CD4-positive, alpha-beta T cell treated with Interleukin-4 for 1 hour (primary cell): Measurements from ENCODE around the gene ADCY10.
A peak's percentile ranks its signal among the peaks of the same experiment; 100 is the strongest.
"Not testable (repeated sequence)": the region's sequence is repeated elsewhere in the genome, so short reads cannot be mapped to it uniquely, and the experiment has no call there.

Experiments
- DNase-seq, 2 donors: peaks; one replicate each; pipeline ENCODE4 v3.0.0-alpha.2; 2020 to 2022

Gene ADCY10

GRCh38 chr1:167913895-167914496 is at the start of gene ADCY10:
ADCY10 (minus strand) TSS chr1:167914134; CDS start chr1:167905140, 8,994 bp downstream.
- no peak for DNase-seq

DNA sequence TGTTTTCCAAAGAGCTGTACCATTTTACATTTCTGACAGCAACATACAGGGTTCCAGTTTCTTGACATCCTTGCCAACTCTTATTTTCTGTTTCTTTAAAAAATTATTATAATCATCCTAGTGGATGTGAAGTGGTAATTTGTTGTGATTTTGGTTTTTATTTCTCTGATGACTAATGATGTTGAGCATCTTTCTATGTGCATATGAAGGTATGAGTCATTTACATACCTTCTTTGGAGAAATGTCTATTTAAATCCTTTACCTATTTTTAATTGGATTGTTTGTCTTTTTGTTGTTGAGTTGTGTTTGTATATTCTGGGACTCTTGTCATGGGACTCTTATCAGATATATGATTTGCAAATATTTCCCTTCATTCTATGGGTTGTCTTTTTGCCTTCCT is 43.8 kb upstream of the ADCY10 start:
- no peak for DNase-seq

DNA sequence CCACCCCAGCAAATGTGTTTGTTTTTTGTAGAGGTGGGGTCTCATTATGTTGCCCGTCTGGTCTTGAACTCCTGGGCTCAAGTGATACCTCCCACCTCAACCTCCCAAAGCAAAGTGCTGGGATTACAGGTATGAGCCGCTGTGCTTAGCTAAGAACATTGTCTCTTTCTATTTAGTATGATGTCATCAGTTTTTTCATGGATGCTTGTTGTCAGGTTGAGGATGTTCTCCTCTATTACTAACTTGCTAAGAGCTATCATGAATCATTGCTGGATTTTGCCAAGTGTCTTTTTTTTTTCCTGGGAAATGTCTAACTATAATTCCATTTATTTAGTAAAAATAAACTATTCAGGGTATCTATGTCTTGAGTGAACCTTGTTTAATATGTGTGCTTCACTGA is 42.0 kb upstream of the ADCY10 start:
- DNase-seq = no peak

DNA sequence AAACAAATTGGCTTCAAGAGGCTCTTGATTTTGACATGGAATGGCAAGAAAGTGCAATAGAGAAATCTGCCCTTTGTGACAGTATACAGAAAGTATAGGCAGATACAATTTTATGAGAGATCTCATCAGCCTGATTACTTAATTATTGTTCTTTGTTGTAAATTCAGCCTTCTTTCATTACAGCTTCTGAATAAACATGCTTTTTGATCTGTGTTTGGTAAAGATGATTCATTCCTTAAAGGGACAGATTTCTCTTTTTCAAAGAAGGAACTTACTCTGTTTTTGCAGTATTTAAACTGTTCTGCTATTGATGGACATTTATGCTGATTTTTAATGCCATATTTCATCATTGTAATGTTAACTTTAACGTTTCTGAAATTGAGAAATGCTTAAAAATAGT is 36.6 kb upstream of the ADCY10 start:
- no peak for DNase-seq

DNA sequence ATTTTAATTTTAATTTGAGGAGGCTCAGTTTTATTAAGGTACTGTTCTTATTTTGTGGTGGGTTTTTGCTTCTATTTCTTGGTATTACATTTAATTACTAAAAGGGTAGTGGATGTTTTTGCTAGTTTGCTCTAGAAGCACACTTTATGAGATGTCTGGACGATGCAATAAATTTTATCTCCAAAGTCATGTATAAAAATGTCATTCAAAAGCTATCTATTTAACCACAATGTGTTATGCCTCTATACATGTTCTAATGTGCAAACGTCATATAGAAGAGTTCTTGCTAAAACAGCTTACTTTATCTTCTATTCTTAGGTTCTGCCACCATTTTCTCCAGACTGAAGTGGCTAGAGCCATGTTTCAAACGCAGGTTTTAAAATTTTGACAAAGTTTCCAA is 35.9 kb upstream of the ADCY10 start:
- DNase-seq = no peak

DNA sequence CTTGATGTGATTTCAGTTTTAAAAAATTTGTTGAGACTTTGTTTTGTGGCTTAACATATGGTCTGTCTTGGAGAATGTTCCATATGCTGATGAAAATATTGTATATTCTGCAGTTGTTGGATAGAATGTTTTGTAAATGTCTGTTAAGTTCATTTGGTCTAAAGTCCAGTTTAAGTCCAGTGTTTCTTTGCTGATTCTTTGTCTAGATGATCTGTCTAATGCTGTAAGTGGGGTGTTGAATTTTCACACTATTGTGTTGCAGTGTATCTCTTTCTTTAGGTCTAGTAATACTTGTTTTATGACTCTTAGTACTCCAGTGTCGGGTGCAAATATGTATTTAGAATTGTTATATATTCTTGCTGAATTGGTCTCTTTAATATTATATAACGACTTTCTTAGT is 33.8 kb upstream of the ADCY10 start:
- no peak for DNase-seq

- no peak for DNase-seq
Observed at GRCh38 chr1:167943541-167943940, 29.6 kb upstream of the ADCY10 start.

GRCh38 chr1:167940264-167940663 is 26.3 kb upstream of the ADCY10 start:
- no peak for DNase-seq

DNA sequence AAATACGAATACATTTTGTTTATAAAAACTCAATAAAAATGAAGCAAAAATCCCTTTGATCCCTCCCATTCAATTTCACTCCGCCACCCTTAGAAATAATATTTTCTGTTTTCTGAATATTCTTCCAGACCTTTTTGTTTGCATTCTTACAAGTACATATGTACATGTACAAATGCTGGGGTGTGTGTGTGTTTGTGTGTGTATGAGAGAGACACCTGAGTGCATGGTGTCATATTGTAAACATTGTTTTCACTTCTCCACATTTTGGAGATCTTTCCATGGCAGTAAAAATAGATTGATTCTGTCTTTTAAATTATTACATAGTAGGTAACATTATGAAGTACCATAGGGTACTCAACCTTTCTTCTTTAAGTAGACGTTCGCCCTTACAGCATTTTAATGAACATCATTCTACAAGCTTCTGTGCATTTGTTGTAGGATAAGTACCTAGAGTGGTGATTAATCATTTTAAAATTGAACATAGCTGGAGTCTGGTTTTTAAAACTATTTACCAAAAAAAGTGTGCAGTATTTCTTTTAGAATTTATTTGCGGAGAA is 24.2 kb upstream of the ADCY10 start:
- no peak for DNase-seq

- DNase-seq = peak in 1 of 2 donors; percentile 8
Observed at GRCh38 chr1:167937709-167938010, 23.7 kb upstream of the ADCY10 start.

DNA sequence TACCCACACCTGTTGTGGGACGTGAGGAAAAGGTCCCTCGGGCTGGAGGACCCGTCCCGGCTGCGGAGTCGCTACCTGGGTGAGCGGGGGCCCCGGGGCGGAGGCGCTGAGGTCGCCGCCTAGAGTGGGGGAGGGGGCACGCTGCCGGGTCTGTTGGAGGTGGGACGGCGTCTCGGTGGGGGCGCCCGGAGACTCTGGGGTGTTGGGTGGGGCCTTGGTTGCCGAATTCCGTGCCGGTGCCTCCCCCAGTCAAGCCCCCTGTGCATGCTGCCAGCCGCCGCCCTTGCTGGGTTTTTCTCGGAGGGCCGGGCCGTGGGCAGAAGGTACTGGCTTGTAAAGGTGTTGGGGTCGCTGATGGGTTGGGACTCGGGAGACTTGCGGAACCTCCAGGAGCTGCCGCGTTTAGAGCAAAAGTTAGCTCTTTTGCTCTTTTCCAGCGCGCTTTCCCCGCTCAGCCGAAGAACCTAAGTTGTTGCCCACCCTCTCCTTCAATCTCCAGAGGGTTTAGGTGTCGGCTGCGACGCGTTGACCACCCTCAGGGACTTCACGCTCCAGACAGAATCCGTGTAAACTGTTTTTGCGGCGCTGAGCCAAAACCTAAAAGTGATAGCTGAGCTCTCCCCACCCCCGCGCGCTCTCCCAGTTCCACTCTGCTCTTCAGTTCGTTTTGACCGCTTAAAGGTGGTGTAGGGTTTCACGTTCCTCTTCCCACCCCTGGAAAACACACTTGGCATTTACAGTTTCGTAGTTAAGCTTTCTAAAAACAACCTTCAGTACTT is 23.2 kb upstream of the ADCY10 start, which contains the start of gene MPC2:
TSS of gene MPC2 (minus strand) at position 143 of the 779 bp plus-strand sequence. CDS start 1,231 bp downstream, outside the sequence.
- DNase-seq = peak; percentile 67 to 70

GRCh38 chr1:167936068-167936929 is 22.4 kb upstream of the ADCY10 start, which contains the start of gene DCAF6:
DCAF6 (plus strand) TSS chr1:167936683; CDS start chr1:167936912, 229 bp downstream.
- peak; percentile 99 for DNase-seq

DNA sequence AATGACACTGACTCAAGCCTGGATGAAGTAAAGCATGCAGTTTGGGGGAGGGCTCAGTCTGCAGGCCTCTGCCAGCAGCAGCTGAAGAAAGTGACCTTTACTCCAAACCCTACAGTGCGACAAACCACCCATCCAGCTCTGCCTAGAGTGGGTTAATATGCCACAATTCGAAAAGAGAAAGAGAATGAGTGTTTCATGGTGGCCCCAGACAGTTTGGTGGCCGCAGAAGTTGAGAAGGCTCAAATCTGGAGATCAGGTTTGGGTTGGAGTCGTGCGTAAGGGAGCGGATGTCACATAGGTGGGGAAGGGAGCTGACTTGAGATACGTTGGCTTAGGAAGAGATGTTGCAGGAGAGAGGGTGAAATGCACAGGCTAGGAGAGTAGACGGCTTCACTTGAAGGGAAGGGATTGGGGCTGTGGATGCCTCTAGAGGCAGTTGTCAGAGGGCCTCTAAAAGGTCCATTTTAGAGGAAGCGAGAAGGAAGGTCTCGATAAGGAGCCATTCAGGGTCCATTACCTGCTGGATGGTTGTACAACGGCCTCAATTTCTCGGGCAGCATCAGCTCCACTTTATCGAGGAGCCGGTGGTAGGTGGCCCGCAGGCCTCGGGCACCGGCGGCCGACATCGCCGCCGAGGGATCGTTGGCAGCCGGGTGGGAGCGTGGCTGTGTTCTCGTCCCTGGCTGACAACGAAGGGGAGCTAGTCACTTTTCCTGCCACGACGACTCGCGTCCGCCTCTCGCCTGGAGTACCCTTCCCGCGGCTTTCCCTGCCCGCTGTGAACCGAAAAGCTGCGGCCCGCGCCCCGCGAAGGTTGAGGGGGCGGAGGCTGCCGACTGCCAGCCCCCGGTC is 21.5 kb upstream of the ADCY10 start:
- DNase-seq = peak; percentile 30 to 53

DNA sequence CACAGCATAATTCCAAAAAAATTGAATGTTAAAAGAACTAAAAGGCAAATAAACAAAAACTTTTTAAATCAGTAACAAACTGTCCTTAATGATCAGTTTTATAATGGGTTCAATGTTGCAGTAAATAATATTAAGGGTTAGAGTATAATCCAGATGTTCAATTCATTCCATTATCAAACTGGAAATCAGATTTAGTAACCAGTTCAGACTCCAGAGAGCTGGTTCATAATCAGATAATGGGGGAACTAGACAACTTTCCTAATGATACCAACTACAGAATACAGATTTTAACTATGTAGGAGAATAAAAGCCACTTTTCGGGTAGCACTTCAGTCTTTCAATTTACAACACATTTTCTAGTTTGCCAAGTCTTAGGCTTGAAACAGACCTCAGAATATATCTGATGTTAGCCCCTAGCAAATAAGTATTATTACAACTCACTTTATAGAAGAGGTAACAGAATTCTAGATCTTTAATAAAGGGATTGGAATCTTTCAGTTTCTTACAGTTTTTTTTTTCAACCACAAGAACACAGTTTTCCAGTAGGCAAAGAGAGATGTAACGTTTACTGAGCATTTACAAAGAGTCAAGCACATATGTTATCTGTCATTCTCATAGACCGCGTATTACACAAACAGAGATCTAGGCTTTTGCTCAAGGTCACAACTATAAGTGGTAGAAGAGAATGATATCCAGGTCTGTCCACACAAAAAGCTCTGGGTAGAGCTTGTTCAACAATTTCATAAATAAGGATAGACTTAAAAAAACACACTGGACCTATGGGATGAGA is 20.7 kb upstream of the ADCY10 start:
- DNase-seq = peak in 1 of 2 donors; percentile 9

- DNase-seq = no peak
Observed at GRCh38 chr1:167933788-167934187, 19.9 kb upstream of the ADCY10 start.

DNA sequence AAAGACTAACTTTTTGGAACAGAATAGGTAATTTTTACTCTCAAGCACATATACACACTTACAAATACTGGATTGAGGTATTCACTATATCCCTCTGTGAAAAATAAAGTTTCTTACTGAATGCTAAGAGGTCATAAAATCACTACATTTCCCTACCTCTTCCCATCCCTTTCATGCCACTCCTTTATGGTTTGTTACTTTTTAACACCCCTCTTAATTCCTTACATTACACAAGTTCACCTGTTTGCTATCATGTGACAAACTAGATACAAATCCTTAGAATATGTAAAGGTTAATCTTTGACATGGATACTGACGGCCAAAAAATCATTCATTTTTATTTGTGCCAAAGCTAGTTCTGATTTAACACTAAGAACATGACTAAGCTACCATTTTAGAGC is 15.8 kb upstream of the ADCY10 start:
- DNase-seq = no peak

- DNase-seq = not testable (repeated sequence)
Observed at GRCh38 chr1:167928919-167929318, 15.0 kb upstream of the ADCY10 start.

DNA sequence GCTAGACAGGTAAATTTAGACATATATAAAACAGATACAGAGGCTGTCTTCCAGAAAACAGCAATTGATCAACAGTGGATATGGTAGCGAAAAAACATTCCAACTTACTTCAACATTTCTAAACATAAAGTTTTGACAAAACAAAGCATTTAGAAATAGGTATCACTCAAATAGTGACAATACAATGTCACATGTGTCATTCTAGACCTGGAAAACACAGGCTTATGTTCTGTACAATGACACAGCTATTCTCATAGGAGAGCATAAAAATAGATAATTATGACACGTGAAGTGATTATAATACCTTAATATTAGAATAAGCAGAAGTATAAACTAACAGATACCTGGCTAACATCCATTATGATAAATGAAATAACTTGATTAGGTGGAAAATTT is 14.5 kb upstream of the ADCY10 start:
- no peak for DNase-seq

- no peak for DNase-seq
Observed at GRCh38 chr1:167927046-167927754, 13.3 kb upstream of the ADCY10 start.

DNA sequence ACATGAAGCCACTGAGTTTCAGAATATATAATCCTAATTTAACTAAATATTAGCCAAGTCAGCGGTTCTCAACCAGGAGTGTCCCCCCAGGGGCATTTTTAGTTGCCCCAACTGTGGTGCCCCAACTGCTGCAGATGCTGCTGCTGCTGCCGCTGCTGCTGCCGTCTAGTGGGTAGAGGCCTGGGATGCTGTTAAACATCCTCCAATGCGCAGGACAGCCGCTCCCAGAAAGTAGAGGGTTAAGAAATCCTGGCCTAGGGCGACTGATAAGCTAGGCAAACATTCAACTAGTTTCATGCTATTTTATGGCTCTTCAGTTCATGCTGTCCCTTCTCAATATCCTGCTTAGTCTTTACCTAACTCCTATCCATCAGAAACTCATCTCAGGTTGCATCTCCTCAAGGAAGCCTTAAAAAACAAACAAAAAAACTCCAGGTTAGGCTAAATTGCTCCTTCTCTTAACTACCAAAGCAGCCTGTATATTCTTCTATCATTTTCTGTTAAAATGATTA is 12.6 kb upstream of the ADCY10 start:
- no peak for DNase-seq
